ENCODE data around the gene PLA2G4A.

PLA2G4A gene

GRCh38 chr1:186978596-186979556 lies 150.1 kb downstream of the PLA2G4A start:
- no peak for DNase-seq

DNA sequence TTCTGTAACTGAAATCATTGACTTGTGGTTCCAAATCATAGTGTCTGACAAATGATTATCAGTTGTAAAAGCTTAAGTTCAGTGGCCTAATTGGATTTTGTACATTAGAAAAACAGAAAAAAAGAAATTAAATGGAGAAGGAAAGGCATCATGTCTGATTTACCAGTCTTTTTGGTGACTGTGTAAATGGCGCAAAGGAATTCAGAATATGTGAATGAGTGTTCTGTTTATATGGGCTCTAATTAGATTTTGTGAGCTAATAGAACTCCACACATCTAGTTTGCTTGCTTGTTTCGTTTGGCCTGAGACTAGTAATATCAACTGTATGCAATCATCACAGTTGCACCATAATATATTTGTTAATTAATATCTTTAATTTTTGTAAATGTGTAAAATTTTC lies 151.7 kb downstream of the PLA2G4A start:
- DNase-seq, result no peak

- no peak for DNase-seq
Measured at GRCh38 chr1:186982116-186982515, 153.4 kb downstream of the PLA2G4A start.

DNA sequence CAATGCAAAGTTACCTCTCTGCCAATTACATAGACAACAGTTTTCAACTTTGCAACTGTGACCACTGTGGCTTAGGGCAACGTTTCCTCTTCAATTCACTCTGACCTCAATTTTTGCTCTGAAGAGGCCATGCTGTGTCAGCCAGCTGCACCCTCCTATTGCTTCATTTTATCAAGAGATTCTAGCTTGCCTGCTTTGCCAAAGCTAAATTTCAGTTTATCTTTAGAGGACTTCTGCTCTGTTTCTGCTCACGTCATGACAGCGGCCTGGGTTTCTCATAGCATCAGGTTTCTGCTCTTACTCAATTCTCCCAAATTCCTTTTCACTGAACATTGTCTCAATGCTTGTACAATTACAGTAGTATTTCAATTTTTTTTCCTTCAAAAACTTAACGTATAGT lies 154.6 kb downstream of the PLA2G4A start:
- no peak for DNase-seq

DNA sequence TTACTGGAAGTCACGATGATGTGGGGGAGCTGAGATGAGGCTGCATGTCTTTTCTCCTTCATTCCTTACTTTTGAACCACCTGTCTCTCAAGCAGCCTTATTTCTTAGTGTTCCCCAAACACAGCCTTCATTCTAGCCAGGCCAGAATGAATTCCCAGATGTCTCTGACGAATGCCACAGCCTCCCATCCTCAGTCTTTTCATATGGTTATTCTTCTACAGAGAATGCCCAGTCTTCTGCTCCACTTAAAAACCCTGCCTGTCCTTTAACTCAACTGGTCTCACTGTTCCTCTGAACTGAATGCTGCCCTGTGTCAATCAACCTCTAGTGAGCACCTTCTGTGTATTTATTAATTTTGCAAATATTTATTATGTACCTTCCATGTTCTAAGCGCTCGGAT lies 156.2 kb downstream of the PLA2G4A start:
- no peak for DNase-seq

GRCh38 chr1:186985889-186986491 lies 157.2 kb downstream of the PLA2G4A start:
- DNase-seq, result no peak

DNA sequence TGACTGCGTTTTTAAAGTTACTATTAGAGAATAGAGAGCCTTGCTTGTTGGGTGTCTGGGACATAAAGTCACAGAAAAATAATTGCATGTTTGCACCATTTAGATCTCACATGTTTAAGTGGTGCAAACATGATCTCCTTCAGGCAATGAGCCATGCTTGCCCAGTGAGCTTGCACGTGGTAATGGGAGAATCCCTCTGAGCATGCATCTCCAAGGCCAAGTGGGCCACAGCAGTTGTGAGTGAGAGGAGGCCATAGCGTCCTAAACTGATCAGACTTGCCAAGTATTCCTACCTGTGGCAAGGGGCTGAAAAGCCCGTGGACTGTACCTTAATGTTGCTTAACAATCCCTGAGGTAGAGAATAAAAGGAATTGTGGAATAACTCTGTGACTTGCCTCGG lies 158.3 kb downstream of the PLA2G4A start:
- no peak for DNase-seq

GRCh38 chr1:186987769-186988168 lies 159.0 kb downstream of the PLA2G4A start:
- no peak for DNase-seq

GRCh38 chr1:186993996-186994395 lies 165.2 kb downstream of the PLA2G4A start:
- DNase-seq, result no peak

DNA sequence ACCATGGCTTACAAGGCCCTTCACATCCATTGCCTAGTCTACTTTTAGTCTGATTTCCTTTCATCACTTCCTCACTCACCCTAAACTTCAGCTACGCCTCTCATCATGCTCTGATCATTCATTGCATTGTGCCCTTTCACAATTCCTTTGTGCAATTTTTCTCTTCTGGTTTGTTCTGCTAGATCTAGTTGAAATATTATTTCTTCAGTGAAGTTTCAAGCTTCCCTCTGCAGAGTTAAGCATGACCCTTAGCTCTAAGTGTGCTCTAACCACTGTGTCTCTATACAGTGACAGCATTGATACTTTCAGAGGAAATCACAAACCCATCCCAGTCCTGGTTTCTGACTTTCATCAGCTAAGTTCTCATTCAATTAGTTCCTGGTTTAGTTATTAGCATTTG lies 166.1 kb downstream of the PLA2G4A start:
- DNase-seq, result no peak

DNA sequence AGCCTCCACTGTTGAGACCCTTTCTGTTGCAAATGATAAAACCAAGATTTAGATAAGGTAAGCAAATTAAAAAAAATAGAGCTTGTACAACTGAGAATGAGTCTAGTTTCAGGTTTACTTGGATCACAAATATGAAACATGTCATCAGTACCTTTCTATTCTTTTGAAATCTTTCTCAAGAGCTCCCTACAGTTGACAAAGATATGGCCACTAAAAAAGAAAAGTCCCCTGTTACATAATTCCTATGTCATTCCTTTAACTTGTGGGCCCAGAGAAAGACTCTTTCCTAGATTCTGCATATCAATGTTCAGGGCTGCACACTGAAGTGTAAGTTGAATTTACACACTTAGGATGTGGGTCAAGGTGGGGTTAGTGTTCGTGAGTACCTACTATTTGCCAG lies 168.1 kb downstream of the PLA2G4A start:
- no peak for DNase-seq

- no peak for DNase-seq
Measured at GRCh38 chr1:186997877-186998276, 169.1 kb downstream of the PLA2G4A start.

GRCh38 chr1:186999506-186999905 lies 170.8 kb downstream of the PLA2G4A start:
- no peak for DNase-seq

- no peak for DNase-seq
Measured at GRCh38 chr1:187001198-187001889, 172.6 kb downstream of the PLA2G4A start.

DNA sequence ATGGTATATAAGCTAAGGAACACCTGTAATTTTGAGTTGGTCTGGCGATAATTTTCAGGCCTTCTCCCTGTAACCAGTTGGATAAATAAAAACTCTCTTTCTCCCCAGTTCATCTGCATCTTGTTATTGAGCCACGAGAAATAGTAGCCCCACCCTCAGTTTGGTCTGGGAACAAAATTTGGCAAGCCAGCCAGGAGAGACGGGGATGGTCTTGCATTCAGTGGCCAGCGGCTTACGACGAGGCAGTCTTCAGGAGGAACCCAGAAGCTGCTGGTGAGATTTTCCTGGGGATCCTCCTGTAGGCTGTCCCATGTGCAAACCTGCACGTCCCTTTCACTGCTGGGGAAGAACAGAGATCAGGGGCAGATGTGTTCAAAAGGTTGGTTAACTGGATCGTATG lies 174.6 kb downstream of the PLA2G4A start:
- DNase-seq, result no peak

DNA sequence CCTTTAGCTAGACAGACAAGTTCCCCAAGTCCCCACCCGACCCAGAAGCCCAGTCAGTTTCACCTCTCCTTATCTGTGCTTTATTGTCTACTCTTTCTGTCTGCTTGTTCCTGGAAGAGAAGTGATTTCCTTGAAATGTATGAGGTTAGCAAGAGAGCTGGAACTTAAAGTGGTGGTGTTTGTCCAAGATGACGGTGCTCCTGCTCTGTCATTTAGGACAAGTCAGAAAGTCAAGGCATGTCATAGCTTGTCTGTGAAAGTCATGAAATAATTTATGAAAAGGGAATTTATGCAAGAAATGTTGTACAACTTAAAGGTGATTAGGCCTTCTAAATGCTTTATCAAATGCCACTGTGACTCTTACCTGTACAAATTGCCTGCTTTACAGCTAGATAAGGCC lies 178.1 kb downstream of the PLA2G4A start:
- no peak for DNase-seq

- no peak for DNase-seq
Measured at GRCh38 chr1:187009320-187009719, 180.6 kb downstream of the PLA2G4A start.

DNA sequence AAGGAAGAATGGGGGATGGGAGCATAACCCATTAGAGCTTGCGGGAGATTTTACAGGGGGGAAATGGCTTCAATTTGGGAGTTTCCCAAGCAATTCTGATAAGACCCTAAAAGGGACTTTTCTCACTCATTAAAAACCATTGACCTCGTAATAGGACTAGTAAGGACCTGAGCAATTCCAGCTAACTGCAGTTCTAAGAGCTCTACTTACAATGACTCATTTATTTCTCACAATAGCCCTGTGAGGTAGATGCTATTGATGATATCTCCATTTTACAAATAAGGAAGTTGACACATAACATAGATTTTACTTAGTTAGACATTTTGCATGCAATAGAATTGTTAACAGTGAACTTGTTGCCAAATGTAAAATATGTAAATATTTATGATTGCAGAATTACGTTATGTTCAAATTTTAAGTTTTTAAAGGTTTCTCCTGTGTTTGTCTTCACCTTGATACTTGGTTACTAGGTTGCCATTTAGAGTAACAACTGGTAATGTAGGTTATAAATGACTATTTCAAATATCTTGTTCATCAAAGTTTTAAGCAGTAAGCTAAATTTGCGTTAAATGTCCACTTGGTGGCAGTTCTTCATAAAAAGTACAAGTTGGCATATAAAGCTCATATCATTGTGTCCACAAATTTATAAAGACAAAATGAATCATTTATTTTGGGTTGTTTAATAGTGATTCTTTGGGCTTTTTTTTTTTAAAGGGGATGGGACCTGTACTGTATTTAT lies 182.0 kb downstream of the PLA2G4A start:
- DNase-seq, result no peak

DNA sequence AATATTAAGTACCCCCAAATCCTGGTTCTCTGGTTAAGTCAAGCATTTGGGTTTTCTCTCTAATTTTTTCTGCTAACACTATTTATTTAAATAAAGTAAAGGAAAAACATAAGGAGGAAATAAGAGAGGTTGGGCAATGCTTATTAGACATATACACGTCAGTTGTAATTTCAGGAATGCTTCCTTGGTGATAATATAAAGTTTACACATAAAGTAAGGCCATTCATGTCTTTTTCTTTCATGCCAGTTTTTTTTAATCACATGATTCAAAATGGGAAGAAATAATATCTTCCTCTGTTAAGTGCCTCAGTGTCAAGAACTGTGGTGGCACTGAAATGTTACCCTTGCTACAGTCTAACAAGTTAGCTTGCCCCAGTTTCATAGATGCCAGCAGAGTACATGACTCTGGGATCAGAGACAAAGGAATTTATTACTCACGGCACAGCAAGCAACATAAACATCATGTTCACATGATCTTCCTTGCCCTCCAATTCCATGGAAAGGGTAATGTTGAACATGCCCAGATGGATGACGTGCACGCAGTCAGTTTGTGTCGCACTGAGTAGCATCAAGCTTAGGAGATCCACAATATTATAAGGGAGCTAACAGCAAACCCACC lies 184.9 kb downstream of the PLA2G4A start:
- DNase-seq, result no peak

DNA sequence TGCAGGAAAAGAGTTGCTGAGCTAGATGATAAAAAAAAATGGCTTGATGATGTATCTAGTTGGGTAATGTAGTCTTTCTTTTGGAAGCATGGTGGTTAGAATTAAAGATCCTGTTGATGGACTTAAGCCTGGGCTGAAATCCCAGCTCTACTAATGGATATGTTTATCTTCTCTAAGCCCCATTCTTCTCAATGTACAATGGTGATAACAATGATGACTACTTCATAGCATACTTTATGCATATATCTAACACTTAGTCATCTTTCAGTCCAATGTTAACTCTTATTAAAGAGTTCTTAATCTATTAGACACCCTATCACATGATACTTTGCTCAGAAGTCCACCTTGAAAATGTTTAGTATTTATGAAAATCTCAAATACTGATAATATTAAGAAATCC lies 189.5 kb downstream of the PLA2G4A start:
- no peak for DNase-seq

GRCh38 chr1:187027253-187027652 lies 198.5 kb downstream of the PLA2G4A start:
- DNase-seq, result no peak

DNA sequence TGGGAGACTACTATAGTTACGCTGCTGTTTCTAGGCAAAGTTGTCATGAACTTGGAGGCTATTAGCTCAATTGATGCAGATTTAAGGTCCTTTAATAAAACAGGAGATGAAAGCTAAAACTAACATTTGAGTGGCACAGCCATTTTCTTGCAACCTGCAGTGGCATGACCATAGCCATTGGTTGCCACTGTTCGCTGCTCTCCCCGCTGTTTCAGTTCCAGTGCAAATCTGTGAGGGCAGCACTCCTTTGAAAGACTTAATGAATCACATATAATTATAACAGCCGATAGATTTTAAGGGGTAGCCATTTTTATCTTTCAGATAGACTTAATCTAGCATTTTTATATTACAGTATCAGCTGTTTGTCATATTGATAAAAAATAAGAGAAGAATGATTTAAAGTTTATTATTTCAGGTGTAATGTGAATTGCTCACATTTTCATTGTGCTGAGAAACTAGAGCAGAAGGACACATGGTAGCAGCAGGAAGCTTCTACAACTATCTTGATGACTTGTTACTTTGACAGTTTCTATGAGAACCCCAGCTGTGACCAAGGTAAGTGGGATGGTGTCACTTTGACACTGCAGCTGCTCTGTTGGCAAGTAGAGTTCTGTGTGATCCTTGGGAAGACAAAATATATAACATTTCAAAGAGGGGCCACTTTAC lies 203.7 kb downstream of the PLA2G4A start:
- no peak for DNase-seq

Data from stimulated activated CD8-positive, alpha-beta memory T cell treated with anti-CD3 and anti-CD28 coated beads, Interleukin-4, amount 100 ng/mL, for 48 hours (primary cell).